OCI-LY1 (cell line): ENCODE results near the gene AATK.

Source experiments
- H2AFZ ChIP-seq: fragments of 200-600 bp; sonication (generic), shearing (Covaris generic); 2 replicates; pipeline ENCODE4 v1.6.0; 2014; ENCODE audit warnings: antibody characterized with exemption, mild to moderate bottlenecking, low read length
- H3F3A ChIP-seq: fragments of 200-600 bp; sonication (generic), shearing (Covaris generic); 2 replicates; pipeline ENCODE4 v1.6.0; 2014; ENCODE audit warnings: mild to moderate bottlenecking, antibody characterized with exemption, low read length, moderate library complexity; ENCODE audit not compliant: insufficient read depth
- H3K27ac ChIP-seq: fragments of 200-600 bp; sonication (generic); 2 replicates; pipeline ENCODE4 v1.5.1; 2014; ENCODE audit warnings: low read length, mixed run types, mild to moderate bottlenecking, low read depth; ENCODE audit not compliant: poor library complexity, severe bottlenecking
- H3K27me3 ChIP-seq: fragments of 200-600 bp; sonication (generic); 2 replicates; pipeline ENCODE4 v1.6.0; 2014; ENCODE audit warnings: antibody characterized with exemption, mild to moderate bottlenecking, low read length, moderate library complexity; ENCODE audit not compliant: insufficient read depth
- H3K36me3 ChIP-seq: fragments of 200-600 bp; sonication (generic); 2 replicates; pipeline ENCODE4 v1.6.1; 2014; ENCODE audit warnings: mild to moderate bottlenecking, antibody characterized with exemption, low read length, moderate library complexity, mixed read lengths; ENCODE audit not compliant: insufficient read depth
- H3K4me1 ChIP-seq: fragments of 200-600 bp; sonication (generic); 2 replicates; pipeline ENCODE4 v1.5.1; 2014; ENCODE audit warnings: mild to moderate bottlenecking, low read length, moderate library complexity; ENCODE audit not compliant: insufficient read depth, severe bottlenecking
- H3K4me2 ChIP-seq: fragments of 200-600 bp; sonication (generic), shearing (Covaris generic); 2 replicates; pipeline ENCODE4 v1.6.1; 2014; ENCODE audit warnings: low read length
- H3K4me3 ChIP-seq: fragments of 200-600 bp; sonication (generic); 2 replicates; pipeline ENCODE4 v1.5.1; 2014; ENCODE audit warnings: low read length, low read depth, mild to moderate bottlenecking, mixed read lengths; ENCODE audit not compliant: poor library complexity, severe bottlenecking
- H3K79me2 ChIP-seq: fragments of 200-600 bp; shearing (Covaris generic); 2 replicates; pipeline ENCODE4 v1.6.1; 2016; ENCODE audit warnings: mixed run types, low read length, mixed read lengths; ENCODE audit not compliant: insufficient read depth
- H3K9ac ChIP-seq: fragments of 200-600 bp; sonication (generic), shearing (Covaris generic); 2 replicates; pipeline ENCODE4 v1.6.1; 2014; ENCODE audit warnings: mild to moderate bottlenecking, low read length, mixed read lengths
- H3K9me2 ChIP-seq: fragments of 200-600 bp; sonication (generic), shearing (Covaris generic); 2 replicates; pipeline ENCODE4 v1.6.1; 2014; ENCODE audit warnings: low read depth, mild to moderate bottlenecking, low read length, mixed read lengths
- H3K9me3 ChIP-seq: fragments of 200-600 bp; shearing (Covaris generic); 2 replicates; pipeline ENCODE4 v1.6.1; 2014; ENCODE audit warnings: low read length, mixed read lengths
- H4K20me1 ChIP-seq: fragments of 200-600 bp; sonication (generic), shearing (Covaris generic); 2 replicates; pipeline ENCODE4 v1.6.0; 2016; ENCODE audit warnings: mild to moderate bottlenecking, low read length; ENCODE audit not compliant: insufficient read depth
- EZH2 ChIP-seq: fragments of 200-600 bp; sonication (generic), shearing (Covaris generic); IDR thresholded peaks from 2 replicates; pipeline ENCODE4 v1.8.0; 2017; ENCODE audit warnings: borderline replicate concordance, mixed run types, mild to moderate bottlenecking, antibody characterized with exemption, low read length, moderate library complexity, mixed read lengths
- TF ChIP-seq, protein P1 (sequence below): fragments of 200-600 bp; sonication (generic), shearing (Covaris generic); IDR thresholded peaks from 2 replicates; pipeline ENCODE4 v1.5.1; 2017; ENCODE audit warnings: mild to moderate bottlenecking, antibody characterized with exemption, low read length, moderate library complexity, mixed read lengths

The AATK gene

DNA sequence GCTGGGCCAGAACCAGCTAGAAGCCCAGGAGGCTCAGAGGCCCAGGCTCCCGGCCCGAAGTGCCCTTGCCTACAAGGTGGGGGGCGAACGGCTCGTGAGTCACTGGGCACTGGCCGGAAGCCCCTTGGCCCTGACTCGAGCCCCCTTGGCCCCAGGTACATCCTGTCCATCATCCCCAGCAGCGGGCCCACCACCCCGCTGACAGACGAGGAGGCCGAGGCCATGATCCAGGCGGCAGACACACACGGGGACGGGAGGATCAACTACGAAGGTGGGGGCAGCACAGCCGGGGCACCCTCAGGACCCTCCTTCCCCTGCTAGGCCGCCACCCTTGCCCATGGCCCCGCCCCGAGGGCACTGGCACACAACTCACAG lies 15.8 kb upstream of the AATK start:
- Histone ChIP-seq H3K9me3 (no peaks in the 10 kb centered on the region), H3K9ac (no peak overlapping the region), H3K79me2 (no peaks in the 10 kb centered on the region), H4K20me1 (no peaks in the 10 kb centered on the region), H3K9me2 (no peaks in the 10 kb centered on the region), H3K27ac (no peak overlapping the region), H3F3A (no peaks in the 10 kb centered on the region), H3K4me2 (no peak overlapping the region), H2AFZ (no peak overlapping the region), H3K4me1 (no peaks in the 10 kb centered on the region), H3K27me3 (peaks cover 9% of the 10 kb centered on the region), H3K36me3 (no peaks in the 10 kb centered on the region), H3K4me3 (no peak overlapping the region)
- TF ChIP-seq, protein P1, sequence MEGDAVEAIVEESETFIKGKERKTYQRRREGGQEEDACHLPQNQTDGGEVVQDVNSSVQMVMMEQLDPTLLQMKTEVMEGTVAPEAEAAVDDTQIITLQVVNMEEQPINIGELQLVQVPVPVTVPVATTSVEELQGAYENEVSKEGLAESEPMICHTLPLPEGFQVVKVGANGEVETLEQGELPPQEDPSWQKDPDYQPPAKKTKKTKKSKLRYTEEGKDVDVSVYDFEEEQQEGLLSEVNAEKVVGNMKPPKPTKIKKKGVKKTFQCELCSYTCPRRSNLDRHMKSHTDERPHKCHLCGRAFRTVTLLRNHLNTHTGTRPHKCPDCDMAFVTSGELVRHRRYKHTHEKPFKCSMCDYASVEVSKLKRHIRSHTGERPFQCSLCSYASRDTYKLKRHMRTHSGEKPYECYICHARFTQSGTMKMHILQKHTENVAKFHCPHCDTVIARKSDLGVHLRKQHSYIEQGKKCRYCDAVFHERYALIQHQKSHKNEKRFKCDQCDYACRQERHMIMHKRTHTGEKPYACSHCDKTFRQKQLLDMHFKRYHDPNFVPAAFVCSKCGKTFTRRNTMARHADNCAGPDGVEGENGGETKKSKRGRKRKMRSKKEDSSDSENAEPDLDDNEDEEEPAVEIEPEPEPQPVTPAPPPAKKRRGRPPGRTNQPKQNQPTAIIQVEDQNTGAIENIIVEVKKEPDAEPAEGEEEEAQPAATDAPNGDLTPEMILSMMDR: no peak
- TF ChIP-seq EZH2: no peak

DNA sequence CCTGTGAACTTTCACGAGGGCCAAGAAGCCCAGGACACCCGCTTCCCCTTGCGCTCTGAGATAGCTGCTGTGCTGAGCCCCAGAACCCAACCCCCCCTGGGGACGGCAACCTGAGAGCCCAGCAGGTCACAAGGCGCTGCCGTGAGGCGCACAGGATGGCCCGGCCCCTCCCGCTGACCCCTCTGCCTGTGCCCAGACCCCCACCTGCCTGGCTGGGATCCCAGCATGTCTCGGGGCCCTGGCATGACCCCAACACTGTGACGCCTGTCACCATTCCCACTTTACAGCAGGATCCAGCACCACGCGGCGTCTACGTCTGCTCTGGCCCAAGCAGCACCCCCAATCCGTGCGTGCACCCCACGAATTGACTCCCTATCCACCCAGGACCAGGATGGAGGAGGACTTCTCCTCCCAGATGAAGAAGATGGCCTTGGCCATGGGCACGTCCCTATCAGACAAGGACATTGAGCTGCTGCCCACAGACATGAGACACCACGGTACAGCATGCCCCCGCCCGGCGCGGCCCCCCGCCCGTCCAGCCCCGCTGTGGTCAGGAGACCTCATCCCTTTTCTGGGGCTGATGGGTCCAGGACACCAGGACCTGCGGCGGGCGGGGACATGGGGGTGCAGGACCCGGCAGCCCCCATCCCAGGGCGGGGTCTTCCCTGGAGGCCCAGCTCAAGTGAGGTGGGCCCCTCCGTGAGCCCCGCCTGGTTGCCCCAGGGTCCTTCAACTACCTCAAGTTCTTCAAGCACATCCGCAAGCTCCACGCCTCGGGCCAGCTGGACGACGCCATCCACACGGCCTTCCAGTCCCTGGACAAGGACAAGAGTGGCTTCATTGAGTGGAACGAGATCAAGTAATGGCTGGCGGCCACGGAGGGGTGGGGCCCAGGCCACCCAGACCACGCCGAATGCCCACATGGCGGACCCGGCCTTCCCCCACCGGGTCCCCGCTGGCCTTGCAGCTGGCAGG lies 15.1 kb upstream of the AATK start:
- no peaks in the 10 kb centered on the region for H3K4me1 ChIP-seq
- no peak overlapping the region for H3K27ac ChIP-seq
- no peaks in the 10 kb centered on the region for H3K9me3 ChIP-seq
- H3K4me2 ChIP-seq: no peak overlapping the region
- H3K27me3 ChIP-seq: peaks cover 9% of the 10 kb centered on the region
- H3K4me3 ChIP-seq: no peak overlapping the region
- H3F3A ChIP-seq: no peaks in the 10 kb centered on the region
- no peaks in the 10 kb centered on the region for H4K20me1 ChIP-seq
- no peak overlapping the region for H2AFZ ChIP-seq
- no peaks in the 10 kb centered on the region for H3K9me2 ChIP-seq
- no peaks in the 10 kb centered on the region for H3K79me2 ChIP-seq
- H3K9ac ChIP-seq: no peak overlapping the region
- H3K36me3 ChIP-seq: no peaks in the 10 kb centered on the region
- TF ChIP-seq EZH2: no peak
- TF ChIP-seq, protein P1: no peak

DNA sequence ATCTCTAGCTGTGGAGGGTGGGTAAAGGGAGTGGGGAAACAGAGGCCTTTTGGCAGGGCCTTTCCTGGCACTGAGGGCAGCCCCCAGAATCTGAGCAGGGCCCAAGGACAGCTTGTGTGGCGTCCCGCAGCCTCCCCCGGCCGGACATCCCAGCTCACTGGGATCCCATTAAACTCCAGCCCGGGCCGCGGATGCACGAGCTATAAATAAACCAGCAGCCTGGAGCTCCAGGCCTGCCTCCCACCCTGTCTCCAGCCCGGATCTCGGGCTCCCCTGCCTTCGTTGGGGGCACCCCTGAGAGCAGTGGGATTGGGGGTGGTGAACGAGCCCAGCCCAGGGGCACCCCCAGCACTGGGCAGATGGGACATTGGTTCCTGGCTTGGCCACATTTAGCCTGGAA lies 13.8 kb upstream of the AATK start:
- TF ChIP-seq EZH2: no peak
- TF ChIP-seq, protein P1: no peak
- Histone ChIP-seq H4K20me1 (no peaks in the 10 kb centered on the region), H3F3A (no peaks in the 10 kb centered on the region), H3K36me3 (no peaks in the 10 kb centered on the region; the same call in 1 of the 2 replicates), H3K4me2 (no peak overlapping the region), H3K27ac (no peak overlapping the region), H3K9me3 (peaks cover 9% of the 10 kb centered on the region), H3K9ac (no peak overlapping the region), H3K27me3 (peaks cover 17% of the 10 kb centered on the region), H3K4me3 (no peak overlapping the region), H3K9me2 (no peaks in the 10 kb centered on the region), H2AFZ (no peak overlapping the region), H3K4me1 (no peaks in the 10 kb centered on the region), H3K79me2 (no peaks in the 10 kb centered on the region)
